Aorta (tissue), 5 donors: ENCODE measurements around the gene PELI1. TPM values are rescaled to one million over a fixed set of nuclear protein-coding genes. Genes with fewer than 3 reads are reported as not detected.
"Not testable (repeated sequence)": the region's sequence is repeated elsewhere in the genome, so short reads cannot be mapped to it uniquely, and the experiment has no call there.

Source experiments
- ATAC-seq: fragments of 200-7000 bp; cut with Tn5 transposase; one replicate; pipeline ENCODE4 v1.9.1; 2022; ENCODE audit warnings: moderate library complexity; ENCODE audit not compliant: low FRiP score
- DNase-seq, 2 donors: peaks; one replicate each; pipeline ENCODE4 v3.0.0-alpha.2; 2020
- H3K27ac ChIP-seq, 2 donors: one replicate each; pipeline ENCODE4 v1.5.1; 2013; ENCODE audit warnings: low read length in 2 of 2, mild to moderate bottlenecking in 2 of 2, moderate library complexity in 2 of 2, control low read depth in 1 of 2, inconsistent platforms in 1 of 2, low read depth in 1 of 2
- H3K27me3 ChIP-seq, 2 donors: one replicate each; pipeline ENCODE4 v1.6.1; 2013; ENCODE audit warnings: control low read depth in 1 of 2, low read length in 1 of 2, mild to moderate bottlenecking in 1 of 2, moderate library complexity in 1 of 2; ENCODE audit not compliant: insufficient read depth in 2 of 2, control insufficient read depth in 1 of 2
- H3K36me3 ChIP-seq, 2 donors: one replicate each; pipeline ENCODE4 v1.6.1; 2013; ENCODE audit warnings: control low read depth in 1 of 2, low read length in 1 of 2, mild to moderate bottlenecking in 1 of 2; ENCODE audit not compliant: insufficient read depth in 2 of 2, control insufficient read depth in 1 of 2
- H3K4me1 ChIP-seq, 2 donors: one replicate each; pipeline ENCODE4 v1.6.1; 2013; ENCODE audit warnings: low read length in 2 of 2, control low read depth in 1 of 2, mild to moderate bottlenecking in 1 of 2, moderate library complexity in 1 of 2; ENCODE audit not compliant: insufficient read depth in 2 of 2, control insufficient read depth in 1 of 2
- H3K4me3 ChIP-seq, 2 donors: one replicate each; pipeline ENCODE4 v1.5.1; 2013; ENCODE audit warnings: low read length in 2 of 2, control low read depth in 1 of 2, mild to moderate bottlenecking in 1 of 2
- H3K9me3 ChIP-seq: one replicate; pipeline ENCODE4 v1.6.1; 2013; ENCODE audit warnings: mild to moderate bottlenecking, low read length; ENCODE audit not compliant: control insufficient read depth
- WGBS, 2 donors: extraction: QIAGEN DNeasy Blood & Tissue Kit; methylation state at CpG; one replicate each; pipeline ENCODE4 v1.1.7; 2013; 5-methylcytosine and 5-hydroxymethylcytosine counted together
- intact Hi-C, 2 donors: fragments of 100-400 bp; cut with DNase I; formaldehyde crosslinking; loops; one replicate each; pipeline versions ENCODE4 v1.14.2 to v1.15.0; 2022
- polyA plus RNA-seq, 2 donors: library from polyadenylated mRNA; stranded (reverse); fragments of 200-250 nt; gene quantifications; one replicate each; pipeline ENCODE4 v1.2.3, GENCODE V29; 2013
- total RNA-seq, 2 donors: library from RNA; stranded (reverse); fragmentation: NEBNext Ultra II Directional; extraction: Animal tissue kit (Norgen Biotek cat#: 25700); gene quantifications; one replicate each; pipeline ENCODE4 v1.2.1, GENCODE V29; 2021
- donor health status: healthy with polysubstance abuse.
- donor health status: Bipolar disorder and iron deficiency.
- donor health status: DM: no; HTN: no; CAD: no.
- donor health status: DM: no; HTN: no; CAD: no.
- donor health status: DM: yes; HTN: yes; CAD: no.

Gene PELI1
- total and polyA plus RNA-seq, 4 donors = 11.1 to 38.0 (median 23.9) TPM

- Histone ChIP-seq H3K4me3 (no peak overlapping the region), H3K4me1 (no peaks in the 10 kb centered on the region), H3K36me3 (peaks cover 0 to 2% of the 10 kb centered on the region in 2 donors), H3K27ac (no peak overlapping the region), H3K9me3 (no peaks in the 10 kb centered on the region), H3K27me3 (no peaks in the 10 kb centered on the region)
- WGBS, 2 donors = 7 to 11% methylated on average over 3 of the region's 3 CpGs
- ATAC-seq (no peak), DNase-seq (no peak)
- intact Hi-C loops = no loop called here
Measured at GRCh38 chr2:64108666-64109241, 35.5 kb downstream of the PELI1 start.

- Histone ChIP-seq H3K27me3 (no peaks in the 10 kb centered on the region), H3K9me3 (no peaks in the 10 kb centered on the region), H3K4me1 (peaks cover 0 to 2% of the 10 kb centered on the region in 2 donors), H3K27ac (no peak overlapping the region), H3K36me3 (peaks cover 0 to 2% of the 10 kb centered on the region in 2 donors), H3K4me3 (no peak overlapping the region)
- no peak for DNase-seq
- intact Hi-C loops = no loop called here
- WGBS, 2 donors = 95% methylated on average over 3 of the region's 3 CpGs
- ATAC-seq = no peak
Measured at GRCh38 chr2:64106481-64106880, 37.7 kb downstream of the PELI1 start.

- Histone ChIP-seq H3K27me3 (no peaks in the 10 kb centered on the region), H3K4me1 (peaks cover 0 to 2% of the 10 kb centered on the region in 2 donors), H3K36me3 (peaks cover 0 to 2% of the 10 kb centered on the region in 2 donors), H3K9me3 (no peaks in the 10 kb centered on the region), H3K4me3 (no peak overlapping the region), H3K27ac (no peak overlapping the region)
- no peak for DNase-seq
- ATAC-seq = no peak
- WGBS, 2 donors = 73 to 78% methylated on average over 5 of the region's 5 CpGs
- intact Hi-C loops = no loop called here
Measured at GRCh38 chr2:64105670-64106461, 38.4 kb downstream of the PELI1 start.

- H3K27ac ChIP-seq = no peak overlapping the region
Measured at GRCh38 chr2:64104933-64105332, 39.3 kb downstream of the PELI1 start.

GRCh38 chr2:64102736-64103135, 41.5 kb downstream of the PELI1 start:
- H3K27ac ChIP-seq, intact Hi-C loops, ATAC-seq, DNase-seq, H3K4me1 ChIP-seq, H3K36me3 ChIP-seq, H3K27me3 ChIP-seq, H3K4me3 ChIP-seq, H3K9me3 ChIP-seq: not testable (repeated sequence)
- WGBS, 2 donors = 36 to 56% methylated on average over 7 of the region's 7 CpGs

More at GRCh38 chr2:64104933-64105332, 39.3 kb downstream of the PELI1 start:
- Histone ChIP-seq H3K9me3 (no peaks in the 10 kb centered on the region), H3K27me3 (no peaks in the 10 kb centered on the region), H3K4me1 (peaks cover 0 to 2% of the 10 kb centered on the region in 2 donors), H3K4me3 (no peak overlapping the region), H3K36me3 (peaks cover 0 to 2% of the 10 kb centered on the region in 2 donors)
- intact Hi-C loops = no loop called here
- no peak for ATAC-seq
- DNase-seq = no peak
- WGBS, 2 donors = 28 to 35% methylated on average over 1 of the region's 1 CpG

- Histone ChIP-seq H3K9me3 (no peaks in the 10 kb centered on the region), H3K27me3 (no peaks in the 10 kb centered on the region), H3K36me3 (peaks cover 0 to 2% of the 10 kb centered on the region in 2 donors), H3K4me3 (no peak overlapping the region), H3K27ac (no peak overlapping the region), H3K4me1 (peaks cover 0 to 2% of the 10 kb centered on the region in 2 donors)
- ATAC-seq (no peak), DNase-seq (no peak)
- intact Hi-C loops = no loop called here
Measured at GRCh38 chr2:64101141-64101591, 43.1 kb downstream of the PELI1 start.

GRCh38 chr2:64100584-64100983, 43.6 kb downstream of the PELI1 start:
- 94% methylated on average over 8 of the region's 8 CpGs for WGBS, 2 donors
- intact Hi-C loops, H3K36me3 ChIP-seq: not testable (repeated sequence)

GRCh38 chr2:64094663-64095382, 49.4 kb downstream of the PELI1 start:
- intact Hi-C loops = no loop called here
- no peak overlapping the region for H3K4me3 ChIP-seq
- no peak overlapping the region for H3K27ac ChIP-seq
- H3K36me3 ChIP-seq = peaks cover 9 to 10% of the 10 kb centered on the region in 2 donors
- no peaks in the 10 kb centered on the region for H3K27me3 ChIP-seq
- H3K4me1 ChIP-seq = no peaks in the 10 kb centered on the region
- no peak for ATAC-seq
- 90 to 92% methylated on average over 12 of the region's 12 CpGs for WGBS, 2 donors
- no peak for DNase-seq
- H3K9me3 ChIP-seq = no peaks in the 10 kb centered on the region

More at GRCh38 chr2:64100584-64100983, 43.6 kb downstream of the PELI1 start:
- not testable (repeated sequence) for H3K4me3 ChIP-seq, DNase-seq, H3K27ac ChIP-seq, H3K9me3 ChIP-seq, H3K4me1 ChIP-seq, H3K27me3 ChIP-seq, ATAC-seq
